Measurements from ENCODE around the gene FCMR. TPM values are rescaled to one million over a fixed set of nuclear protein-coding genes. Genes with fewer than 3 reads are reported as not detected.

FCMR gene
- total and polyA plus RNA-seq, 9 of the 15 experiments (the other 6 are each of a cell fraction or from before 2014, with no cell fraction given), result 0.11 to 0.82 (median 0.20) TPM; not detected in 5

GRCh38 chr1:206893380-206893779, 28.4 kb downstream of the FCMR start (continued):
- TF ChIP-seq ZNF699 (CRISPR knock-in tag; IDR thresholded peaks at IDR 0.05; ENCODE audit: insufficient replicate concordance) (no peak), JUND (IDR thresholded peaks at IDR 0.05; ENCODE audit: borderline replicate concordance, low read depth, low read length) (no peak), JUND (tag; IDR thresholded peaks at IDR 0.05; ENCODE audit: borderline replicate concordance, low read depth, low read length) (no peak)

GRCh38 chr1:206892351-206892984, 29.3 kb downstream of the FCMR start:
- Histone ChIP-seq H3K4me3 (no peak overlapping the region), H3K27me3 (ENCODE audit: control insufficient read depth in 2 of 2, insufficient read depth in 2 of 2, low read length in 2 of 2) (peaks cover 41 to 49% of the 10 kb centered on the region in 2 experiments), H3K9ac (ENCODE audit: insufficient read depth in 1 of 2, low read depth in 2 of 2, low read length in 2 of 2) (no peak overlapping the region), H3K36me3 (ENCODE audit: control insufficient read depth, insufficient read depth, low read length) (no peaks in the 10 kb centered on the region), H3K4me2 (ENCODE audit: insufficient read depth, low read length) (no peak overlapping the region), H3K9me1 (ENCODE audit: control insufficient read depth, insufficient read depth, low read length) (no peaks in the 10 kb centered on the region), H3K79me2 (ENCODE audit: control insufficient read depth, insufficient read depth, low read length) (no peaks in the 10 kb centered on the region), H2AFZ (ENCODE audit: low read depth, low read length) (no peak overlapping the region), H3K9me3 (replicated peaks; ENCODE audit: control insufficient read depth, insufficient read depth, low read depth, low read length) (no peaks in the 10 kb centered on the region), H4K20me1 (replicated peaks; ENCODE audit: control insufficient read depth, insufficient read depth, low read length) (no peaks in the 10 kb centered on the region), H3K4me1 (replicated peaks in 1 of 2; ENCODE audit: control insufficient read depth in 2 of 2, insufficient read depth in 2 of 2, low read length in 2 of 2) (peaks cover 0 to 12% of the 10 kb centered on the region in 2 experiments; a peak in 4 of 5 replicates), H3K27ac (ENCODE audit: extremely low read depth, low read depth, low read length) (no peak overlapping the region)
- ChIA-PET POLR2A (interaction anchor here (1.5 kb wide), 1 partner anchor 8 kb away, joined by 6 read pairs; no protein-coding TSS in a partner anchor), CTCF (ENCODE audit: low intra/inter-chr PET ratio) (interaction anchor here (1.4 kb wide), 1 partner anchor 20 kb away, joined by 5 read pairs; no protein-coding TSS in a partner anchor)
- in situ Hi-C loops (cut with MboI) (no loop called here), intact Hi-C loops (cut with micrococcal nuclease) (no loop called here)
- DNase-seq (ENCODE audit: extremely low read depth in 1 of 4, low spot score in 3 of 4), result no peak
- BruUV-seq (replicated peaks), result no TSS peak
- TF ChIP-seq CEBPG (CRISPR knock-in tag; IDR thresholded peaks at IDR 0.05), result no peak
- TF ChIP-seq CEBPG (tag; conservative IDR thresholded peaks at IDR 0.05 in 1 of 2, IDR thresholded peaks at IDR 0.05 in 1 of 2), result peak in 1 of 2 experiments; percentile 53; a peak in 2 of 4 replicates
- peak; percentile 28; the same call in 1 of the 2 replicates for TF ChIP-seq CEBPB (tag; IDR thresholded peaks at IDR 0.05)
- no peak for TF ChIP-seq USF2 (CRISPR knock-in tag; IDR thresholded peaks at IDR 0.05)
- FAIRE-seq, result no peak
- no peak for ATAC-seq
- WGBS (ENCODE audit: insufficient coverage, low coverage, missing lambda C conversion rate), result 5% methylated on average over 3 of the region's 3 CpGs

Measured in K562 (cell line).